Esophagus (tissue), 2 donors: ENCODE results near the gene TRPM5. TPM values are rescaled to one million over a fixed set of nuclear protein-coding genes. Genes with fewer than 3 reads are reported as not detected.

Experiments
- H3K27ac ChIP-seq, 2 donors: one replicate each; pipeline ENCODE4 v1.5.1; 2013; ENCODE audit warnings: low read depth in 2 of 2, mild to moderate bottlenecking in 2 of 2, inconsistent platforms in 1 of 2, low read length in 1 of 2, moderate library complexity in 1 of 2
- H3K27me3 ChIP-seq, 2 donors: one replicate each; pipeline ENCODE4 v1.6.1; 2013; ENCODE audit warnings: low read length in 2 of 2, control low read depth in 1 of 2, mild to moderate bottlenecking in 1 of 2; ENCODE audit not compliant: insufficient read depth in 2 of 2, control insufficient read depth in 1 of 2
- H3K36me3 ChIP-seq, 2 donors: one replicate each; pipeline ENCODE4 v1.6.1; 2013; ENCODE audit warnings: low read length in 1 of 2; ENCODE audit not compliant: control insufficient read depth in 2 of 2, insufficient read depth in 2 of 2
- H3K4me1 ChIP-seq, 2 donors: one replicate each; pipeline ENCODE4 v1.6.1; 2013; ENCODE audit warnings: low read length in 1 of 2; ENCODE audit not compliant: control insufficient read depth in 2 of 2, insufficient read depth in 2 of 2
- H3K4me3 ChIP-seq, 2 donors: one replicate each; pipeline ENCODE4 v1.5.1; 2013; ENCODE audit warnings: low read length in 2 of 2, mild to moderate bottlenecking in 2 of 2, low read depth in 1 of 2, moderate library complexity in 1 of 2
- H3K9me3 ChIP-seq, 2 donors: one replicate each; pipeline ENCODE4 v1.6.1; 2013; ENCODE audit warnings: mild to moderate bottlenecking in 2 of 2, low read depth in 1 of 2, low read length in 1 of 2, moderate library complexity in 1 of 2; ENCODE audit not compliant: control insufficient read depth in 2 of 2, insufficient read depth in 1 of 2
- WGBS, 2 donors: extraction: QIAGEN DNeasy Blood & Tissue Kit; methylation state at CpG; one replicate each; pipeline ENCODE4 v1.1.7; 2013; 5-methylcytosine and 5-hydroxymethylcytosine counted together
- polyA plus RNA-seq, 2 donors: library from polyadenylated mRNA; stranded (reverse); fragments of 200-250 nt; gene quantifications; one replicate each; pipeline ENCODE4 v1.2.3, GENCODE V29; 2013
- donor health status: healthy with polysubstance abuse.
- donor health status: Bipolar disorder and iron deficiency.

The TRPM5 gene, protein sequence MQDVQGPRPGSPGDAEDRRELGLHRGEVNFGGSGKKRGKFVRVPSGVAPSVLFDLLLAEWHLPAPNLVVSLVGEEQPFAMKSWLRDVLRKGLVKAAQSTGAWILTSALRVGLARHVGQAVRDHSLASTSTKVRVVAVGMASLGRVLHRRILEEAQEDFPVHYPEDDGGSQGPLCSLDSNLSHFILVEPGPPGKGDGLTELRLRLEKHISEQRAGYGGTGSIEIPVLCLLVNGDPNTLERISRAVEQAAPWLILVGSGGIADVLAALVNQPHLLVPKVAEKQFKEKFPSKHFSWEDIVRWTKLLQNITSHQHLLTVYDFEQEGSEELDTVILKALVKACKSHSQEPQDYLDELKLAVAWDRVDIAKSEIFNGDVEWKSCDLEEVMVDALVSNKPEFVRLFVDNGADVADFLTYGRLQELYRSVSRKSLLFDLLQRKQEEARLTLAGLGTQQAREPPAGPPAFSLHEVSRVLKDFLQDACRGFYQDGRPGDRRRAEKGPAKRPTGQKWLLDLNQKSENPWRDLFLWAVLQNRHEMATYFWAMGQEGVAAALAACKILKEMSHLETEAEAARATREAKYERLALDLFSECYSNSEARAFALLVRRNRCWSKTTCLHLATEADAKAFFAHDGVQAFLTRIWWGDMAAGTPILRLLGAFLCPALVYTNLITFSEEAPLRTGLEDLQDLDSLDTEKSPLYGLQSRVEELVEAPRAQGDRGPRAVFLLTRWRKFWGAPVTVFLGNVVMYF (N-terminal part only)
- under 1 TPM in 1 of 2 donors, not detected in 1; 0.01 TPM for polyA plus RNA-seq

DNA sequence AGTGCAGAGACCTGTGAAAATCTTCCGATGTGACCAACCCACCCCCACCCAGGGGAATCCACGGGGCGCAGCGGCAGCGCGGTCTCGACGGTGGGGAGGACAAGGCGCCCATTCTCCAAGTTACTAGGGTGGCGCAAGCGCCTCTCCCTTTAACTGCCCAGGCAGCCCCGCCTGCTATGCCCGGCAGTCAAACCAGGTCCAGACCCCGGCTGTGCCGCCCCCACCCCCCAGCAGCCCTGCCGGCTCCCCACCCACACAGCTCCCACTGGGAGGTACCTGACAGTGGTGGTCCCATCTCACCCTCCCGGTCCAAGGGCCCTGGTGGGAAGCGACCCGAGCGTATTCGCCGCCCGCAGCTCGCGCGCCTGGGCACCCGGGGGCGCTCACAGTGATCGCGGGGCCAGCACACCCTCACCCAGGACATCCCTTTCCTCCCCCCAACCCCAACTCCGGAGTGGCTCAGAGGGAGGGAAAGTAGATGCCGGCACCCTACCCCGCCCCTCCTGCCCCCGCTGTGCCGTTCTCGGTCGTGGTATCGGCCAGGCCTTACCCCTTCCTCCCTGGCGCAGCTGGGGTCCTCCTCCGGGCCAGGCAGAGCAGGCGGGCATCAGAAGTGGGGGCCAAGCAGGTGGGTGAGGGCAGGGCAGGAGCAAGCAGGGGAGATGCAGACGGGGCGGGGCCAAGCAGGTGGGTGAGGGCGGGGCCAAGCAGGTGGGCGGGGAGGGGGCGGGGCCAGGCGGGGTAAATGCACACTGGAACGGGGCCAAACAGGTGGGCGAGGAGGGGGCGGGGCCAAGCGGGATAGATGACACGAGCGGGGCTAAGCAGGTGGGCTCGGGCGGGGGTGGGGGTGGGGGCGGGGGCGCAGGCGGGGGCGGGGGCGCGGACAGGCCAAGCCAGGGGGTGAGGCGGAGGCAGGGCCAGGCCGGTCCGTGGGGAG, at the start of gene TRPM5:
Gene TRPM5, minus strand, starts transcription at position 634 of the 940 bp plus-strand sequence. CDS start 21,478 bp downstream, outside the sequence.
- Histone ChIP-seq H3K9me3 (peaks cover 0 to 4% of the 10 kb centered on the region in 2 donors), H3K4me1 (peaks cover 7 to 10% of the 10 kb centered on the region in 2 donors), H3K27me3 (no peaks in the 10 kb centered on the region), H3K36me3 (no peaks in the 10 kb centered on the region), H3K27ac (no peak within 1 kb of the TSS), H3K4me3 (peak within 1 kb of the TSS; percentile 41 to 44)
- WGBS, 2 donors: 8 to 9% methylated on average over 40 to 62 of the region's 64 CpGs

- no peak overlapping the region for H3K4me3 ChIP-seq
- H3K9me3 ChIP-seq: peaks cover 4 to 9% of the 10 kb centered on the region in 2 donors
- H3K4me1 ChIP-seq: no peaks in the 10 kb centered on the region
- H3K27me3 ChIP-seq: peaks cover 0 to 2% of the 10 kb centered on the region in 2 donors
- H3K27ac ChIP-seq: no peak overlapping the region
- 30 to 32% methylated on average over 2 of the region's 2 CpGs for WGBS, 2 donors
- no peaks in the 10 kb centered on the region for H3K36me3 ChIP-seq
Observed at GRCh38 chr11:2489083-2489482, 44.8 kb upstream of the TRPM5 start.

DNA sequence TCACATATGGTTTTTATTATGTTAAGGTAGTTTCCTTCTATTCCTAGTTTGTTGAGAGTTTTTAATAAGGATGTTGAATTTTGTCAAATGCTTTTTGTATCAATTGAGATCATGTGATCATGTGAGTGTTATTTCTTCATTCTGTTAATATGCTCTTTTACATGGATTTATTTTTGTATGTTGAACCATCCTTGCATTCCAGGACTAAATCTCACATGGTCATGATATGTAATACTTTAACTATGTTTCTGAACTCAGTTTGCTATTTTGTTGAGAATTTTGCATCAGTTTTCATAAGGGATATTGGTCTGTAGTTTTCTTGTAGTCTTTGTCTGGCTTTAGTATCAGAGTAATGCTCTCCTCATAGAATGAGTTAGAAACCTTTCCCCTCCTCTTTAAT, 43.7 kb upstream of the TRPM5 start:
- H3K9me3 ChIP-seq: peaks cover 4 to 9% of the 10 kb centered on the region in 2 donors
- no peaks in the 10 kb centered on the region for H3K36me3 ChIP-seq

DNA sequence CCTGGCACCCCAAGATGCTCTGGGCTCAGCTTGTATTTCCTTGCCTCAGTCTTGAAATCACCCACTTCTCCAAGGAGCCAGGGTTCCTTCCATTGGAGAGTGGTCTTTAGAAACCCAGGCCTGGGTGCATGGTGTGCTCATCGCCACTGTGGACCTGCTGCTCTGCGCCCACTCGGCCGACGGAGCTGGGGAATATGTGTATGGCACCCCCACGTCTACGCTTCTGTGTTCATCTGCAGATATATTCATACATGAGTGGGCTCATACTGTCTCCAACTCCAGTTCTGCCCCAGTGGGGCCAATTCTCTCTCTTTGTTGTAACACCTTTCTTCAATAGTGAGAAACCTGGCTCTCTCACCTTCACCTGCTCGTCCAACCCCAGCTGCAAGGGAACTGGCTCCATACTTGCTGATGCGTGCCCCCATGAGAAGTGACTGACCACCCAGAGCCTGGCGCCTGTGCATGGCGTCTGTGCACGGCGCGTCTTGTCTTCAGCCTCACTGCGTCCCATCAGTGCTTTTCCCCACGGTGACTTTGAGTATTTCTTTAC, 40.3 kb upstream of the TRPM5 start:
- Histone ChIP-seq H3K4me3 (no peak overlapping the region), H3K9me3 (peaks cover 4 to 7% of the 10 kb centered on the region in 2 donors), H3K36me3 (no peaks in the 10 kb centered on the region), H3K27ac (no peak overlapping the region), H3K4me1 (peaks cover 0 to 6% of the 10 kb centered on the region in 2 donors), H3K27me3 (peaks cover 0 to 2% of the 10 kb centered on the region in 2 donors)
- WGBS, 2 donors: 93 to 94% methylated on average over 16 of the region's 16 CpGs

More for the DNA sequence above, 43.7 kb upstream of the TRPM5 start:
- Histone ChIP-seq H3K27me3 (peaks cover 0 to 2% of the 10 kb centered on the region in 2 donors), H3K4me1 (no peaks in the 10 kb centered on the region), H3K27ac (no peak overlapping the region), H3K4me3 (no peak overlapping the region)

GRCh38 chr11:2483426-2483825, 39.1 kb upstream of the TRPM5 start:
- Histone ChIP-seq H3K27me3 (peaks cover 0 to 2% of the 10 kb centered on the region in 2 donors), H3K4me1 (peaks cover 0 to 6% of the 10 kb centered on the region in 2 donors), H3K4me3 (no peak overlapping the region), H3K36me3 (no peaks in the 10 kb centered on the region), H3K27ac (no peak overlapping the region), H3K9me3 (peaks cover 0 to 6% of the 10 kb centered on the region in 2 donors)
- 45 to 69% methylated on average over 14 of the region's 14 CpGs for WGBS, 2 donors

DNA sequence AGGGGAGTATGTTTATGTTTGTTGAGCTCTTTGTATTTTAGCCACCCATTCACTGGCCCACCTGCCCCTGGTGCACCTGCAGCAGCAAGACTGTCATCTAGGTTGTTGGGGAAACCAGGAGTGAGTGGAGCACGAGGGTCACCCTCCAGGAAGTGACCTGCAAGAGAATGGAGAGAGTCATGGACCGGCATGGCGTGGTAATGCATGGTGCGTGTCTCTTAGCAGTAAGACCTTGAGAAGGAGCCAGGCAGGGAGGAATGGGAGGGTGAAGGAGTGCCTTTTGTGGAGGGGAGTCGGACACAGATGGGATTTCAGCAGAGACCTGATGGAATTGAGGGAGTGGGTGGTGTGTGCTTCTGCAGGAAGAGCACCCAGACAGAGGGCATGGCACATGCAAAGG, 38.4 kb upstream of the TRPM5 start:
- peaks cover 0 to 8% of the 10 kb centered on the region in 2 donors for H3K9me3 ChIP-seq
- H3K36me3 ChIP-seq: no peaks in the 10 kb centered on the region
- no peak overlapping the region for H3K27ac ChIP-seq
- WGBS, 2 donors: 74 to 80% methylated on average over 5 of the region's 5 CpGs
- H3K27me3 ChIP-seq: peaks cover 0 to 2% of the 10 kb centered on the region in 2 donors
- peaks cover 0 to 6% of the 10 kb centered on the region in 2 donors for H3K4me1 ChIP-seq
- no peak overlapping the region for H3K4me3 ChIP-seq

- H3K36me3 ChIP-seq: no peaks in the 10 kb centered on the region
- H3K9me3 ChIP-seq: peaks cover 0 to 8% of the 10 kb centered on the region in 2 donors
- peaks cover 0 to 6% of the 10 kb centered on the region in 2 donors for H3K4me1 ChIP-seq
- no peak overlapping the region for H3K27ac ChIP-seq
- WGBS, 2 donors: 73 to 78% methylated on average over 3 of the region's 3 CpGs
- no peak overlapping the region for H3K4me3 ChIP-seq
- H3K27me3 ChIP-seq: peaks cover 0 to 2% of the 10 kb centered on the region in 2 donors
Observed at GRCh38 chr11:2482204-2482603, 37.9 kb upstream of the TRPM5 start.

DNA sequence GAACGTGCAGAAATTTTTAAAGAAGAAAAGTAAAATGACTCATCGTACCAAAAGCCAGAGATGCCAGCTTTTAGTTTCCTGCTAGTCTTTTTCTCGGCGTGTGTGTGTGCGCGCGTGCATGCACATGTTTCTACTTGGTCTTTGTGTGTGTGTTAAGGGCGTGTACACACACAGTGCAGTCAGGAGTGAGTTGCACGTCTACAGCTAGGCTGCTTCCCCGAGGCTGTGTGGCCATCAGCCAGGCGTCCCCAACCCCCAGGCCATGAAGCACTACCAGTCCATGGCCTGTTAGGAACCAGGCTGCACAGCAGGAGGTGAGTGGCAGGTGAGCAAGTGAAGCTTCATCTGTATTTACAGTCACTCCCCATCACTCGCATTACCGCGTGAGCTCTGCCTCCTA, 36.9 kb upstream of the TRPM5 start:
- Histone ChIP-seq H3K27ac (no peak overlapping the region), H3K4me3 (no peak overlapping the region), H3K9me3 (peaks cover 0 to 5% of the 10 kb centered on the region in 2 donors), H3K4me1 (peaks cover 0 to 6% of the 10 kb centered on the region in 2 donors), H3K27me3 (no peaks in the 10 kb centered on the region), H3K36me3 (no peaks in the 10 kb centered on the region)
- 42 to 51% methylated on average over 14 of the region's 14 CpGs for WGBS, 2 donors

DNA sequence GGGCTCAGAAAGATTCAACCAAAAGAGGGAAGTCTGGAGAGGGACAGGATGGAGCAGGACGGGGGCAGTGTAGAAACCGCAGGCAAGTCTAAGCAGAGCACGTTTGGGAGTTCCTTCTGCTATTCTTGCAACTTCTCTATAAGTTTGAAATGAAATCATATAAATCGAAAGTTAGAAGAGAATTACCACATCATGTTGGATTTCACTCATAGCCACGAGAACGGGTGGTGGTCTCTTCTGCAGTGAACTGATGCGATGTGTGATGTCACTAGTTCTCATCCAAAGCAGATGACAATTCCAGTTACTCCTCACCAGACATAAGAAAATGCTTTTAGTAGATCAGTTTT, 36.5 kb upstream of the TRPM5 start:
- peaks cover 0 to 6% of the 10 kb centered on the region in 2 donors for H3K4me1 ChIP-seq
- no peak overlapping the region for H3K4me3 ChIP-seq
- H3K36me3 ChIP-seq: no peaks in the 10 kb centered on the region
- peaks cover 0 to 5% of the 10 kb centered on the region in 2 donors for H3K9me3 ChIP-seq
- H3K27me3 ChIP-seq: no peaks in the 10 kb centered on the region
- no peak overlapping the region for H3K27ac ChIP-seq
- 28 to 55% methylated on average over 7 of the region's 7 CpGs for WGBS, 2 donors
